Loucy (cell line): ENCODE results near the gene USP19.

Source experiments
- EZH2phosphoT487 ChIP-seq: fragments of 200-600 bp; IDR thresholded peaks from 2 replicates; pipeline ENCODE4 v1.6.1; 2018; ENCODE audit warnings: antibody characterized with exemption, mild to moderate bottlenecking, moderate library complexity, borderline replicate concordance
- TF ChIP-seq, protein P1 (sequence below): fragments of 200-600 bp; sonication (generic); conservative IDR thresholded peaks from 2 replicates; pipeline ENCODE4 v1.5.1; 2014; ENCODE audit warnings: mild to moderate bottlenecking, antibody characterized with exemption, low read length

DNA sequence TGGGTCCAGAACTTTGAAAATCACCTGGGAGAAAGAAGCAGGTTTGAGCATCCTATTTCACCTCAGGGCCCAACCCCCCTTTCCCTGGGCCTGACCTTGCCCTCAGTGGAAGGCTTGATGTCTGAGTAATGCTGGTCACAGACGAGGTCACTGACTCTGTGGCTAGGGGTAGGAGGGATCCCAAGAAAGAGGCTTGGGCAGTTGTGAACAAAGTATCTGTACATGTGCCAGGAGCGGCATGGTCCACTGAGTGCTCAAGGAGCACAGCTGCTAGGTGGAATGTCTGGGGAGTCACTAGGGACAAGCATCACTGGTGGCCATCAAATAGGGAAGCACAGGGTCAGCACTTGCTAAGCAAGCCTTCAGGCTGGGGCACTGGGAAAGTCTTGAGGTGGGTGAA, 38.2 kb upstream of the USP19 start:
- TF ChIP-seq, protein P1, sequence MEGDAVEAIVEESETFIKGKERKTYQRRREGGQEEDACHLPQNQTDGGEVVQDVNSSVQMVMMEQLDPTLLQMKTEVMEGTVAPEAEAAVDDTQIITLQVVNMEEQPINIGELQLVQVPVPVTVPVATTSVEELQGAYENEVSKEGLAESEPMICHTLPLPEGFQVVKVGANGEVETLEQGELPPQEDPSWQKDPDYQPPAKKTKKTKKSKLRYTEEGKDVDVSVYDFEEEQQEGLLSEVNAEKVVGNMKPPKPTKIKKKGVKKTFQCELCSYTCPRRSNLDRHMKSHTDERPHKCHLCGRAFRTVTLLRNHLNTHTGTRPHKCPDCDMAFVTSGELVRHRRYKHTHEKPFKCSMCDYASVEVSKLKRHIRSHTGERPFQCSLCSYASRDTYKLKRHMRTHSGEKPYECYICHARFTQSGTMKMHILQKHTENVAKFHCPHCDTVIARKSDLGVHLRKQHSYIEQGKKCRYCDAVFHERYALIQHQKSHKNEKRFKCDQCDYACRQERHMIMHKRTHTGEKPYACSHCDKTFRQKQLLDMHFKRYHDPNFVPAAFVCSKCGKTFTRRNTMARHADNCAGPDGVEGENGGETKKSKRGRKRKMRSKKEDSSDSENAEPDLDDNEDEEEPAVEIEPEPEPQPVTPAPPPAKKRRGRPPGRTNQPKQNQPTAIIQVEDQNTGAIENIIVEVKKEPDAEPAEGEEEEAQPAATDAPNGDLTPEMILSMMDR: no peak
- TF ChIP-seq EZH2phosphoT487: no peak
